Measurements from ENCODE around the gene HCCS.
A peak's percentile ranks its signal among the peaks of the same experiment; 100 is the strongest.

Gene HCCS

DNA sequence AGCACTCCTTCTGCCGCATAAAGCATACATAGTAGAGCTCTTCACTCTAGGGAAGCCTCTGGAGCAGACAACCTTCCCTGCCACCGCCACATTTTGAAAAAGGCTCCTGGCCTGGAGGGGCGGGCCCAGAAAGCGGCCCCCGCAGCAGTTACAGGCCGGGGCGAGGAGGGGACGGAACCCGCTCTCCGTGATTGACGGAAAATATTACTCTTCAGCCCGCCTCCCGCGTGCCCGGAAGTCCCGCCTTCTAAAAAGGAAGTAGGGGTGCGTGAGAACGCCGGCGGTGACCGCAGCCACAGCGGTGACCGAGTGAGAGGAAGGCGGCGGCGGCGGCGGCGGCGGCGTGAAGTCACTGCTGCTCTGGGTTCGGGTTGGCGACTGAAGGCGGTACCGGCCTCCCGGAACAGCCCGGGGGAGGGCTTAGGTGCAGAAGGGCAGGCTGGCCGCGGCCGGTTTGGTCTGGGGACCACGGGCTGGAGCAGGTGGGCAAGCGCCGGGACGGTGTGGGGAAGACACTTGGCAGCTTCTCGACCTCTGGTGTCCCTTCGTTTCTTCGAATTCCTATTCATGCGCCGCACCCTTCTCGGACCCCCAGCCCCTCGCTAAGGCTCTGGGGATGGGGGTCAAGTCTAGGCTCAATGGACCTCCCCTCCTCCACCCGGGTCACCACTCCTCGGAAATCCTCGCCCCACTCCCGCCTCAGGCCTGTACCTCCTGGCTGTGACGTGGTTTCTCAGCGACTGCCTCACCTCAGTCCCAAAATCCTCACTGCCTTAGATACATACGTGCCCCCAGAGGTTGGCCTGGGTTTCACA, at the start of gene HCCS:
Gene HCCS (plus strand): TSS at position 296 of the 815 bp plus-strand sequence. CDS start 729 bp downstream, outside the sequence.
- Mint-ChIP-seq H3K27ac (peak within 1 kb of the TSS; percentile 99), H3K4me3 (peak within 1 kb of the TSS; percentile 98)
- ATAC-seq (ENCODE audit: low read depth) = peak; percentile 87

DNA sequence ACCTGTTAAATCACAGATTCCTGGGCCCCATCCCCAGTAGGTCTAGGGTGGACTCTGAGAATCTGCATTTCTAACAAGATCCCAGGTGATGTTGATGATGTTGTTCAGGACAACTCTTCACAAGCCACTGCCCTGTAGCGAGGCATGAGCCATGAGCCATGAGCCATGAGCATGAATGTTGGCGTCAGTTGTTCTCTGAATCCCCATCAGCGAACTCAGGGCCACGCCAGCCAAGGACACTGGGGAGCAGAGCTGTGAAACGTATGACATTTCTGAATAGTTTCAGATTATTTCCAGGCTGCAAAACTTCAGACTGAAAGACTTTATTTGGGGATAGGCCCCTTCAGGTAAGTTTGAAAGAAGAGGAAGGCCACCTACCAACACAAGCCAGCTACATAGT, 46.9 kb upstream of the HCCS start:
- no peak for ATAC-seq (ENCODE audit: low read depth)
- DNase-seq (ENCODE audit: low spot score in 2 of 2) = no peak
- Mint-ChIP-seq H3K27me3 (no peaks in the 10 kb centered on the region), H3K4me3 (no peak overlapping the region), H3K36me3 (no peaks in the 10 kb centered on the region), H3K4me1 (no peaks in the 10 kb centered on the region), H3K9me3 (no peaks in the 10 kb centered on the region), H3K27ac (no peak overlapping the region)

More for the DNA sequence above, at the start of gene HCCS:
- Mint-ChIP-seq H3K27me3 (no peaks in the 10 kb centered on the region), H3K36me3 (peaks cover 6% of the 10 kb centered on the region), H3K4me1 (peaks cover 19% of the 10 kb centered on the region), H3K9me3 (no peaks in the 10 kb centered on the region)
- peak; percentile 67 to 68 for DNase-seq (ENCODE audit: low spot score in 2 of 2)

GRCh38 chrX:11064851-11065600, 46.1 kb upstream of the HCCS start:
- ATAC-seq (ENCODE audit: low read depth) (no peak), DNase-seq (ENCODE audit: low spot score in 2 of 2) (no peak)
- no peaks in the 10 kb centered on the region for H3K27me3 Mint-ChIP-seq

GRCh38 chrX:11066812-11067211, 44.3 kb upstream of the HCCS start:
- DNase-seq (ENCODE audit: low spot score in 2 of 2) (no peak), ATAC-seq (ENCODE audit: low read depth) (no peak)
- no peaks in the 10 kb centered on the region for H3K4me1 Mint-ChIP-seq
- no peak overlapping the region for H3K4me3 Mint-ChIP-seq
- H3K27me3 Mint-ChIP-seq = no peaks in the 10 kb centered on the region
- no peaks in the 10 kb centered on the region for H3K36me3 Mint-ChIP-seq
- H3K9me3 Mint-ChIP-seq = no peaks in the 10 kb centered on the region
- no peak overlapping the region for H3K27ac Mint-ChIP-seq

More at GRCh38 chrX:11064851-11065600, 46.1 kb upstream of the HCCS start:
- H3K27ac Mint-ChIP-seq = no peak overlapping the region
- H3K4me1 Mint-ChIP-seq = no peaks in the 10 kb centered on the region
- H3K36me3 Mint-ChIP-seq = no peaks in the 10 kb centered on the region
- no peaks in the 10 kb centered on the region for H3K9me3 Mint-ChIP-seq
- H3K4me3 Mint-ChIP-seq = no peak overlapping the region

DNA sequence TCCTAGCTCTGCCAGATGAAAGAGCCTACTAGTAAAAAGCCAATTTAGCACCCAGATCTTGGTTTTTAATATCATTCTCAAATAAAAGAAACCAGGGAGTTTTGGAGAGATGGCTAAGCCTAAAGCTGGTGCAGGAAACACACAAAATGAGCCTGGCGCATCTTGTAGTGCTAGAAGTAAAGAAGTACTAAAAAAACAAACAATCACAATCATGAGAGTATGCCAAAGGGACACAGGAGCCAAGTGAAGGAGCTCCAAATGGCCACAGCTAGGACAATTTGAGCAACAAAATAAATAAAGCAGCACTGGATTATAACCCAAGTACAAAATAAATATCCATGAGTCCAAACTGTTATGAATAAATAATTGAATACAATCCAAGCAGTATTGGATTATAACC, 37.8 kb upstream of the HCCS start:
- no peak for ATAC-seq (ENCODE audit: low read depth)
- Mint-ChIP-seq H3K4me3 (no peak overlapping the region), H3K9me3 (no peaks in the 10 kb centered on the region), H3K4me1 (no peaks in the 10 kb centered on the region), H3K36me3 (no peaks in the 10 kb centered on the region), H3K27ac (no peak overlapping the region), H3K27me3 (no peaks in the 10 kb centered on the region)
- no peak for DNase-seq (ENCODE audit: low spot score in 2 of 2)

DNA sequence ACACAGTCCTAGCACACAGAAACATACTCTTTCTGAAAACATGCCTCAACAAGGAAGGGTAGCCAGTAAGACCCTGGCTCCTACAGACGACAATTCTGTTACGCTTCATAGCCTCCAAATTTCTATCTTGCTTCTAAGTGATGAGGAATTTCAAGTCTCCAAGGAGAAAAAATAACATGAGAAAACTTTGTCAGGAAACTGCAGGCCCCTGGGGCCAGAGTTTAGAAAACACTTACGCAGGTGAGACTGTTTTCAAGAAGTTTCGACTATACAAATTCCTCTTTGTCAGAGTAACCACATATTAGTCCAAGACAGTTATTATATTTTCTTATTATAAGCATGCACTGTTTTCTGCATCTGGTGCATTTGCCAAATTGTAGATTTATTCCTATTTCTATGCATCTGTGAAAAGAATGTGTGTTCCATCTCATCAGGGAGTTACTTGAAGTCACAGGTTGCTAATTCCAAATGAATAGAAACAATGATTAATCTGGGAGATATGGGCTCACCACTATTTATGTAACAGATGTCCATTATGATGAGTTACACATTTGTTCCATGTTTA, 30.3 kb upstream of the HCCS start:
- Mint-ChIP-seq H3K4me1 (no peaks in the 10 kb centered on the region), H3K27me3 (no peaks in the 10 kb centered on the region), H3K27ac (no peak overlapping the region), H3K9me3 (no peaks in the 10 kb centered on the region), H3K36me3 (no peaks in the 10 kb centered on the region), H3K4me3 (no peak overlapping the region)
- ATAC-seq (ENCODE audit: low read depth) = no peak
- no peak for DNase-seq (ENCODE audit: low spot score in 2 of 2)

DNA sequence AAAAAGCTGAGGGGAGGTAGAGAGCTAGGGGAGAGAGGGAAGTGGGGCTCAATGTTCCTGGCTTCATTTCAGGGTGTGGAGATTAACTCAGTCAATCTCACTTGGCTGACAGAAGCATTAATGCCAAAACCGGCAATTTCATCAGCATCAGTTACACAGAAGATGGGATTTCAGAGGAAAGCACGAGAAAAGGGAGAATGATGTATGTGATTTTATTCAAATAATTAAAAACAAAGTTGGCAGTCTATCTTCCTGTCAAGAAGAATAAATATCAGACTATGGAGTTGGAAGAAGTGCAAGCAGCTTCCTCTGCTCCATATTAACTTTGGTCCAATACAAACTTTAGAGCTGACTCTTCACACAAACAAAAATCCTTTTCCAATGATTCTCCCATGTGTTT, 29.6 kb upstream of the HCCS start:
- Mint-ChIP-seq H3K27ac (no peak overlapping the region), H3K27me3 (no peaks in the 10 kb centered on the region), H3K4me3 (no peak overlapping the region), H3K9me3 (no peaks in the 10 kb centered on the region), H3K4me1 (no peaks in the 10 kb centered on the region), H3K36me3 (no peaks in the 10 kb centered on the region)
- no peak for ATAC-seq (ENCODE audit: low read depth)
- DNase-seq (ENCODE audit: low spot score in 2 of 2) = no peak

GRCh38 chrX:11085305-11085704, 25.8 kb upstream of the HCCS start:
- H3K27ac Mint-ChIP-seq = no peak overlapping the region
- H3K36me3 Mint-ChIP-seq = no peaks in the 10 kb centered on the region
- H3K9me3 Mint-ChIP-seq = peaks cover 2% of the 10 kb centered on the region
- DNase-seq (ENCODE audit: low spot score in 2 of 2) (no peak), ATAC-seq (ENCODE audit: low read depth) (no peak)
- H3K4me3 Mint-ChIP-seq = no peak overlapping the region
- no peaks in the 10 kb centered on the region for H3K4me1 Mint-ChIP-seq
- H3K27me3 Mint-ChIP-seq = no peaks in the 10 kb centered on the region

GRCh38 chrX:11089802-11090201, 21.3 kb upstream of the HCCS start:
- no peak for DNase-seq (ENCODE audit: low spot score in 2 of 2)
- ATAC-seq (ENCODE audit: low read depth) = no peak
- Mint-ChIP-seq H3K9me3 (peaks cover 2% of the 10 kb centered on the region), H3K27ac (no peak overlapping the region), H3K27me3 (no peaks in the 10 kb centered on the region), H3K4me3 (no peak overlapping the region), H3K4me1 (no peaks in the 10 kb centered on the region), H3K36me3 (peaks cover 1% of the 10 kb centered on the region)

DNA sequence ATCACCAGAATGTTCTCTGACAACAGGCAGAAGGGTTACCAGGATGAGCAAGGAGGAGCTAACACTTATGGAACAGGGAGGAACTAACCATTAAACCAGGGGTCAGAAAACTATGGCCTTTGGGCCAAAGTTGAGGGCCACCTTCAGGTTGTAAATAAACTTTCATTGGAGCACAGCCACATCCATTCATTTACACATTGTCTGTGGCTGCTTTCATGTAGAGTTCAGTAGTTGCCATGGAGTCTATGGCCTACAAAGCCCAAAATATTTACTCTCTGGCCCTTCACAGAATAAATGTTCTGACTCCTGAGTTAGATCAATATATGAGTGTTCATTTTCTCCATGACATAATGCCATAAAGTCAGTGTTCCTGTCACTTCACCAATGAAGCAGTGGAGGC, 13.2 kb upstream of the HCCS start:
- Mint-ChIP-seq H3K36me3 (no peaks in the 10 kb centered on the region), H3K27me3 (no peaks in the 10 kb centered on the region), H3K27ac (no peak overlapping the region), H3K4me3 (no peak overlapping the region), H3K9me3 (no peaks in the 10 kb centered on the region), H3K4me1 (no peaks in the 10 kb centered on the region)
- no peak for ATAC-seq (ENCODE audit: low read depth)
- DNase-seq (ENCODE audit: low spot score in 2 of 2) = no peak

DNA sequence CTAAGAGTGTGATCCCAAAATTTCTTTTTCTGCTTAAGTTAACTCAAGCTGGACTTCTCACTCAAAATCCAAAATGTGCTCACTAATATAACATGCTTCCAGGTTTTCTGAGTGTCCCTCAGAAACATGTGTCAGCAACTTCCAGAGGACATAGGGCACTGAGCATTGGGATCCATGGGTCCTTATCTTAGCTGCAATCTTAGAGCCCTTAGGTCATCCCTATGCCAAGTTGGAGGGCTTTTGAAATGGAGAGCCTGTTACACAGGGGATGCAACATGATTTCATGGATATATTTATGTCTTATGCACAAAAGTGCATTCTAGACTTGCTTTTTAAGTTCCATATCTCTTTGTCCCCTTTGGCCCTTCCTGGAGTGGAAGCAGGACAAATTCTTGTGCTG, 11.7 kb upstream of the HCCS start:
- H3K27ac Mint-ChIP-seq = no peak overlapping the region
- no peak for ATAC-seq (ENCODE audit: low read depth)
- no peaks in the 10 kb centered on the region for H3K9me3 Mint-ChIP-seq
- H3K4me1 Mint-ChIP-seq = no peaks in the 10 kb centered on the region
- no peak for DNase-seq (ENCODE audit: low spot score in 2 of 2)
- H3K36me3 Mint-ChIP-seq = no peaks in the 10 kb centered on the region
- no peak overlapping the region for H3K4me3 Mint-ChIP-seq
- H3K27me3 Mint-ChIP-seq = no peaks in the 10 kb centered on the region

DNA sequence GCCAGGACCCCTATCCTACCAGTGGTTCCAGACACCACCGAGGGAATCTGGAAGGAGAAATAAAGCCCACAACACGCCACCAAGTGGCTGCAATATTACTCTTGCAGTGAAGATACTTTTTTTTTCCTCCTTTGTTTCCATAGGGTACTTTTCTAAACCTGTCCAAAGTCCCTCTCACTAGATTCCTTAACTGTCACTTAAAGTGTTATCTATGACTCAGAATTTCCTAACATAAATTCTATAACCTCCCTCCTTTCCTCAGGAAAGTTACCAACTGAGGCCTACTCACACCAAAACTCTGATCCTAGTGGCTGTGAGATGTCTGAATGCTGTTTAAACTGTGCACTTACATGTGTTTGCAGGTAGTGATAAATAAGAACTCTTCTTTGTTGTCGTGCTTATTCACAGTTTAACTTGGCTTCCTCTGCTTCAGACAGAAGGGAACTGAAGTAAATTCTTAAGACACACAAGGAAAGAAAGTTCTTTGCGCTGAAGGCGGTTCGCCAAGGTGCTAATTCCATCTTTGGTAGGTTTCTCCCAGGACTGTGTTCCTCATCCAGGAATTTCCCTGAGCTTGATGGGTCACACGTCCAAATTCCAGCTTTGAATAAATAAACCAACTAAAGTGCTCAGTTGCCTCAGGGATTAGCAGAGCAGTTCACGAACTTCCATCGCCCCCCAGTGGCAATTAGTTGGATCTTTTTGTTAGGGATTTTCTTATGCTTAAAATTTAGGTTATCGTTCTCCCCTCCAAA, 10.7 kb upstream of the HCCS start:
- Mint-ChIP-seq H3K27me3 (no peaks in the 10 kb centered on the region), H3K9me3 (no peaks in the 10 kb centered on the region), H3K4me3 (no peak overlapping the region), H3K4me1 (no peaks in the 10 kb centered on the region), H3K36me3 (no peaks in the 10 kb centered on the region), H3K27ac (no peak overlapping the region)
- no peak for DNase-seq (ENCODE audit: low spot score in 2 of 2)
- no peak for ATAC-seq (ENCODE audit: low read depth)

DNA sequence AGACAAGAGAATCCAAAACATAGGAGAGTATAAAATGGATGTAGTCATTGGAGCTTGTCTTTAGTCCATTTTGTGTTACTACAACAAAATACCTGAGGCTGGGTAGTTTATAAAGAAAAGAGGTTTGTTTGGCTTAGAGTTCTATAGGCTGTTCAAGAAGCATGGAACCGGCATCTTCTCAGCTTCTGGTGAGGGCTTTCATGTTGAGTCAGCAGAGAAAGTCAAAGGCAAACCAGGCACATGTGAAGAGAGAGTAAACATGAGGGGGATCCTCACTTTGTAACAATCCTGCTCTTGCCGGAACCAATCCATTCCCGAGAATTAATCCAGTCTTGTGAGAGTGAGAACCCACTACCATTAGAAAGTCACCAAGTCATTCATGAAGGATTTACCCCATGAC, 8.1 kb upstream of the HCCS start:
- Mint-ChIP-seq H3K36me3 (no peaks in the 10 kb centered on the region), H3K27ac (no peak overlapping the region), H3K27me3 (no peaks in the 10 kb centered on the region), H3K4me1 (no peaks in the 10 kb centered on the region), H3K4me3 (no peak overlapping the region), H3K9me3 (no peaks in the 10 kb centered on the region)
- DNase-seq (ENCODE audit: low spot score in 2 of 2) (no peak), ATAC-seq (ENCODE audit: low read depth) (no peak)

GRCh38 chrX:11103751-11104150, 7.4 kb upstream of the HCCS start:
- ATAC-seq (ENCODE audit: low read depth) (no peak), DNase-seq (ENCODE audit: low spot score in 2 of 2) (no peak)
- Mint-ChIP-seq H3K4me3 (no peak overlapping the region), H3K4me1 (no peaks in the 10 kb centered on the region), H3K36me3 (no peaks in the 10 kb centered on the region), H3K27ac (no peak overlapping the region), H3K9me3 (no peaks in the 10 kb centered on the region), H3K27me3 (no peaks in the 10 kb centered on the region)

Data from memory B cell (primary cell).